ELR (cell line): ENCODE results near the gene BHLHE23.

Experiments used
- DNase-seq: peaks from one replicate; pipeline ENCODE4 v3.0.0-alpha.2; 2015; ENCODE audit warnings: low read depth

The BHLHE23 gene

GRCh38 chr20:63025534-63026331 is 19.0 kb upstream of the BHLHE23 start:
- DNase-seq = peak; percentile 33

GRCh38 chr20:63024573-63025392 is 18.0 kb upstream of the BHLHE23 start:
- DNase-seq = no peak

GRCh38 chr20:63023936-63024571 is 17.3 kb upstream of the BHLHE23 start:
- no peak for DNase-seq

- DNase-seq = no peak
Observed at GRCh38 chr20:63023071-63023935, 16.5 kb upstream of the BHLHE23 start.

- DNase-seq = no peak
Observed at GRCh38 chr20:63022501-63022900, 15.7 kb upstream of the BHLHE23 start.

- DNase-seq = no peak
Observed at GRCh38 chr20:63021356-63022321, 14.9 kb upstream of the BHLHE23 start.

GRCh38 chr20:63020681-63021080 is 13.9 kb upstream of the BHLHE23 start:
- DNase-seq = no peak

GRCh38 chr20:63017826-63018411 is 11.2 kb upstream of the BHLHE23 start:
- DNase-seq = no peak

GRCh38 chr20:63017076-63017825 is 10.5 kb upstream of the BHLHE23 start:
- no peak for DNase-seq

- no peak for DNase-seq
Observed at GRCh38 chr20:63016514-63017075, 9.8 kb upstream of the BHLHE23 start.

- no peak for DNase-seq
Observed at GRCh38 chr20:63015662-63016361, 9.0 kb upstream of the BHLHE23 start.

- no peak for DNase-seq
Observed at GRCh38 chr20:63015147-63015661, 8.4 kb upstream of the BHLHE23 start.

GRCh38 chr20:63014710-63015109 is 7.9 kb upstream of the BHLHE23 start:
- no peak for DNase-seq

- DNase-seq = no peak
Observed at GRCh38 chr20:63014287-63014686, 7.5 kb upstream of the BHLHE23 start.

- DNase-seq = no peak
Observed at GRCh38 chr20:63013207-63013606, 6.4 kb upstream of the BHLHE23 start.

GRCh38 chr20:63011798-63012197 is 5.0 kb upstream of the BHLHE23 start:
- no peak for DNase-seq

GRCh38 chr20:63009988-63010769 is 3.4 kb upstream of the BHLHE23 start:
- DNase-seq = peak; percentile 27
